Esophagus mucosa (tissue), 1 donor: ENCODE results near the gene MAP3K13. TPM values are rescaled to one million over a fixed set of nuclear protein-coding genes. Genes with fewer than 3 reads are reported as not detected.

ENCODE experiments used
- ATAC-seq: fragments of 200-7000 bp; cut with Tn5 transposase; one replicate; pipeline ENCODE4 v1.9.1; 2020
- total RNA-seq: library from RNA; stranded (reverse); gene quantifications from one replicate; pipeline ENCODE4 v1.2.4, GENCODE V29; 2023
- donor health status: DM: yes; HTN: yes; CAD: no.

Gene MAP3K13
- total RNA-seq, 1 donor from 2014 or later: 22.0 TPM

DNA sequence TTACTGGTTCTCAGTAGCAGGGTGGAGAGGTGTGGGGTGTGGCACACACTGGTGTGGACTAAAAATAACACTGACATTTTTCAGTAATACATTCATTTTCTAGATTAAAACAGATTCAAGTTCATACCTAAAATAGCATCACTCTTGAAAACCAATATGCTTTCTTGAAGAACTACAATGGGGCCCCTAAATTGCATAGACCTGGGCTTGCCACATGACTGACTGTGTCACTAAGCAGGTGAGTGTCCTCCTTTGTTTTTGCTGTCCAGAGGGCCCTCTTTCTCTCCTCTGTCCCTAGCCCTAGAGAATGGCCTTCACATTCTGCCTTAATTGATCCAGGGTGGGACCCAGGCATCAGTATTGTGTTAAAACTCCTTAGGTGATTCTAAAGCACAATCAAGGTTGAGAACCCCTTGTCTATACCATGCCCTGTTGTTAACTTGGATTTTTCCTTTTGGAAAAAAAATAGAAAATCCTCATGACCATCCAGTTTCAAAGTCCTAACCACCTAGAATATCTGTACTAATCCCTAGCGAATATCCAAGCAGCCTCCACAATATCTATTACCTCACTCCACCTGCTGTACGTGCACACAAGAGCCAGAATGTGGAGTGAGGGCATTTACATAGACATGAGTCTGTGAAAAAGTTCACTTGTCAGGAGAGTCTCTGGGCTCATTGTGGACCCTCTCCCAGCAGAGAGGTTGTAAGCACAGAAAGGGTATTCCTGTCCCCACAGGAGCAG is 154.6 kb downstream of the MAP3K13 start:
- no peak for ATAC-seq

DNA sequence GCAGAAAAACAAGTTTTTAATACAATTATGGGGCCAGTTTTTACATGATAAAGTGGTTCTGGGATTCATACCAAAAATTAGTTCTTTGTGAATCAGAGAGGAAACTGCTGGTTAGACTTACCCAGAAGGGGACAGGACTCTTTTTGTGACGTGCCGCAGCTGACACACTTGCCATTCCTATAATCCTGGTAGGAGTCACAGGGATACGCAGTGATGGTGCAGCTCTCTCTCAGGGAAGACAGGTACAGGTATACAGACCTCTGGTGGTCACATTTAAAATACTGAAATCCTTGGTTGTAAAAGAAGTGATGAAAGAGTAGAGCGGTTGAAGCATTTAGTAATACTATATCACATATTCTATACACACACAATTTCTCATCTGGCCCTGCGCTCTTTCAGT is 156.1 kb downstream of the MAP3K13 start:
- peak; percentile 78 for ATAC-seq

GRCh38 chr3:185521349-185522138 is 158.6 kb downstream of the MAP3K13 start:
- no peak for ATAC-seq

GRCh38 chr3:185526349-185526951 is 163.5 kb downstream of the MAP3K13 start:
- no peak for ATAC-seq

DNA sequence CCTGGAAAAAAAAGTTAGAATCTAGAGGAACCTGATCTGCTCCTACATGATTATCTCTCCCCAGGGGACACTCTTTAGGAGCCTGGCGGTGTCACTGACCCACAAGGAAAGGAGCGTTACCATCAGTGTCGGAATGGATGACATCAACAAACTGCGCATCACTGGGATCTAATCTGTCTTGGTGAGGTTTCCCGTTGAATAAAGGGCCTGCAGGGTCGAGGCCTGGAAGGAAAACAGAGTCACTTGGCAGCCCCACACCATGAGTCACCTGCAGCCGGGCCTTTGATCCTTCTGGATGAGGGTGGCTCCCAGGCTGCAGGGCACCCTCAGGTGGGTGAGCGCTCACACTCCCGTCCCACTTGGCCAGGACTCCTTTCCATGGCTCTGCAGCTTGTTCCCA is 164.4 kb downstream of the MAP3K13 start:
- ATAC-seq: peak; percentile 59

DNA sequence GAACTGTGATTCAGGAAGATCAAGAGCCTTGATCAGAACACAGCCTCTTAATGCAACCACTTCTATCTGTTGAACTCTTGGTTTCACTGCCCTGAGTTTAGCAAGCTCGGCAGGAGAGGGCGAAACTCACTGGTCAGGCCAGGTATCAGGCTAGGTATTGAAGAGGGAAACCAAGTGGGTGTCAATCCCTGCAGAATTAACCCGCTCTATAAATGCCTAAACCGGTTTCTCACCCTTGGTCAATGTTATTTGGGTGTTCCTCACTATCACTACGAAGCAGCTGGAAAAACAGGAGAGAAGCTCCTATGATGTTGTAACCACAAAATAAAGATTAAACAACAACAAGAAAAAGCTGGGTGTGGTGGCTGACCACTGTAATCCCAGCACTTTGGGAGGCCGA is 165.6 kb downstream of the MAP3K13 start:
- peak; percentile 93 for ATAC-seq

GRCh38 chr3:185530856-185531255 is 167.9 kb downstream of the MAP3K13 start:
- no peak for ATAC-seq

DNA sequence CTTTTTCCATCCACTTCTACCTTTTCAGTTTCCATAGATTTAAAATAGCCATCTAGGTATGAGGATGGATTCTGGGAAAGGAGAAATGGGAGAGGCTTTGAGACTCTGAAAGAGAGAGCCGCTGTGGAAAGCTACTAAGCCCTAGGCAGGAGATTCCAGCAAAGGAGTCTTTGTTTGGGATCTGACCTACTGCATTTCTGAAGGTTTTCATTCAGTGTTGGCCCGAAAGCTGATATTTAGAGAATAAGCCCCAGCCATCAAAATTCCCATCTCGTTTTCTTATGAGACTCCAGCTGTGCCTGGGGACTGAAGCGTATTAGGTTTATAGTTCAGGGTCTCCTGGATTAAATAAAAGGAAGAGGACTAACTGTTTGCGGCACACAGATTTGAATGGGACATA is 170.0 kb downstream of the MAP3K13 start:
- no peak for ATAC-seq

DNA sequence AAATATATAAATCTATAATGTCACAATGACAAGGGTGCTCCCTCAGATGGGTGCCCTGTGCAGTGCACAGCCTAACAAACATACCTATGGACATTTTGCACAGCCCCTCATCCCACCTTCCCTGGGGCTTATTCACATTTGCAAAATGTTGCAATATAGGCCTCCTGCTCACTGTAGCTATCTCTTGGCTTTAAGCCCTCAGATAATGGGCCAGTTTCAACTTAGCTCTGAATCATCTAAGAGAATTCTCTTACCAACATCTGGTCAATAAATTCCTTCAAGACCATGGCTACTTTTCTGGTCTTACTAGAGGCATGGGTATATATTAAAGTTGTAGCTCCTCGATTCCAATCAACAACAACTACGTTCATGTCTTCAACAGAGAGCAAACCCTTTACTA is 171.6 kb downstream of the MAP3K13 start:
- no peak for ATAC-seq

DNA sequence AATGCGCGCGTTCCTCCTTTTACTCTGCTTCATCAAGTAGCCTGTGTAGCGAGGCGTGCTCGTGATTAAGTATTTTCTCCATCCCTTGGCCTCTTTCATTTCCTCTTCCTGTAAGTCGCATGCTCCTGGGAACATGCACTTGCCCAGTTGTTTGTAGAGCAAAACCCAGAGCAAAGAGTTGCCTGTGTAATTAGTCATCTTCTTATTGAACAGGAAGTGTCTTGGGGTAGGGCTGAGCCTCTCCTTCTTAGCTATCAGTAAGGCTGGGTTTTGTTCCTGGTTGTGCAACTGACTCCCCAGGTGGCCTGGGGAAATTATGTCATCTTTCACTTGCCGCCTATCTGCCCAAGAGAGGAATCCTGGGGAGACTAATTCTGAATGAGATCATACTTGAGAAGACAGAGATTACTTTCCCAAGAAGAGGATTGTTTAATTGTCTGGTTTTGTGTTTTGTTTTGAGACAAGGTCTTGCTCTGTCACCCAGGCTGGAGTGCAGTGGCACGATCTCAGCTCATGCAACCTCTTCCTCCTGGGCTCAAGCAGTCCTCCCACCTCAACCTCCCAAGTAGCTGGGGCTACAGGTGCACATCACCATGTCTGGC is 174.5 kb downstream of the MAP3K13 start:
- peak; percentile 100 for ATAC-seq

Other genes starting within 250 kb of the MAP3K13 start
- 0.64 TPM for gene C3orf70, start 210.1 kb upstream of the MAP3K13 start, total RNA-seq
- gene EHHADH, start 109.1 kb upstream of the MAP3K13 start, total RNA-seq: 10.6 TPM
- 23.2 TPM for gene TMEM41A, start 135.9 kb downstream of the MAP3K13 start, total RNA-seq
- gene LIPH, start 189.5 kb downstream of the MAP3K13 start, total RNA-seq: 14.6 TPM
- gene SENP2, start 223.2 kb downstream of the MAP3K13 start, total RNA-seq: 24.2 TPM